Endometrial microvascular endothelial cells (primary cell): ENCODE measurements around the gene UBE2B. TPM values are rescaled to one million over a fixed set of nuclear protein-coding genes. Genes with fewer than 3 reads are reported as not detected.
"Not testable (repeated sequence)": the region's sequence is repeated elsewhere in the genome, so short reads cannot be mapped to it uniquely, and the experiment has no call there.

Experiments used
- in situ Hi-C: cut with HindIII; loops from 2 replicates; pipeline ENCODE4 v1.10.0; 2017; ENCODE audit warnings: low sequenced_read_pairs, low pct_unique_long_range_greater_than_20kb; ENCODE audit errors: inconsistent ontology term
- total RNA-seq: library from RNA; depleted of rRNA; stranded (reverse); fragments of >200 nt; gene quantifications from one replicate; pipeline ENCODE4 v1.2.3, GENCODE V29; 2015; ENCODE audit errors: inconsistent ontology term

UBE2B gene
- total RNA-seq, 1 donor from 2014 or later, result 43.9 TPM

- in situ Hi-C loops, result no loop called here
Measured at GRCh38 chr5:134396274-134396673, 24.9 kb downstream of the UBE2B start.

- in situ Hi-C loops, result no loop called here
Measured at GRCh38 chr5:134397196-134397595, 25.8 kb downstream of the UBE2B start.

GRCh38 chr5:134398609-134399155 lies 27.3 kb downstream of the UBE2B start:
- in situ Hi-C loops, result no loop called here

GRCh38 chr5:134403951-134404350 lies 32.6 kb downstream of the UBE2B start:
- in situ Hi-C loops, result no loop called here

- in situ Hi-C loops, result no loop called here
Measured at GRCh38 chr5:134406390-134406789, 35.0 kb downstream of the UBE2B start.

- in situ Hi-C loops, result no loop called here
Measured at GRCh38 chr5:134409321-134409720, 38.0 kb downstream of the UBE2B start.

GRCh38 chr5:134410822-134411221 lies 39.5 kb downstream of the UBE2B start:
- in situ Hi-C loops, result no loop called here

GRCh38 chr5:134411228-134411545 lies 39.8 kb downstream of the UBE2B start:
- in situ Hi-C loops, result no loop called here

- in situ Hi-C loops, result no loop called here
Measured at GRCh38 chr5:134411546-134412266, 40.3 kb downstream of the UBE2B start, which contains the start of gene CDKN2AIPNL. TSS of gene CDKN2AIPNL (minus strand) at chr5:134411881. CDS start at chr5:134411854, 27 bp downstream.

GRCh38 chr5:134413046-134413445 lies 41.7 kb downstream of the UBE2B start:
- in situ Hi-C loops, result no loop called here

- in situ Hi-C loops, result no loop called here
Measured at GRCh38 chr5:134417707-134418106, 46.3 kb downstream of the UBE2B start.

GRCh38 chr5:134418958-134419357 lies 47.6 kb downstream of the UBE2B start:
- in situ Hi-C loops, result no loop called here

GRCh38 chr5:134420343-134420742 lies 49.0 kb downstream of the UBE2B start:
- in situ Hi-C loops, result no loop called here

GRCh38 chr5:134421038-134421437 lies 49.7 kb downstream of the UBE2B start:
- in situ Hi-C loops, result not testable (repeated sequence)

GRCh38 chr5:134422791-134423365 lies 51.5 kb downstream of the UBE2B start:
- in situ Hi-C loops, result no loop called here

- in situ Hi-C loops, result no loop called here
Measured at GRCh38 chr5:134423376-134423775, 52.0 kb downstream of the UBE2B start.

GRCh38 chr5:134426361-134426760 lies 55.0 kb downstream of the UBE2B start:
- in situ Hi-C loops, result no loop called here

- in situ Hi-C loops, result no loop called here
Measured at GRCh38 chr5:134427540-134428041, 56.2 kb downstream of the UBE2B start.

- in situ Hi-C loops, result no loop called here
Measured at GRCh38 chr5:134430001-134430569, 58.7 kb downstream of the UBE2B start.

- in situ Hi-C loops, result no loop called here
Measured at GRCh38 chr5:134432174-134432573, 60.8 kb downstream of the UBE2B start.
